Measurements from ENCODE around the gene TRAF3. TPM values are rescaled to one million over a fixed set of nuclear protein-coding genes. Genes with fewer than 3 reads are reported as not detected.
A peak's percentile ranks its signal among the peaks of the same experiment; 100 is the strongest.

TRAF3 gene
- total RNA-seq, 1 donor from 2014 or later: 16.7 TPM

- no peak for TF ChIP-seq CTCF (IDR thresholded peaks at IDR 0.05; ENCODE audit: partially characterized antibody, unreplicated experiment)
- H3K9me3 Mint-ChIP-seq (ENCODE audit: unreplicated experiment): peaks cover 2% of the 10 kb centered on the region
- no peaks in the 10 kb centered on the region for H3K36me3 Mint-ChIP-seq (ENCODE audit: unreplicated experiment)
- H3K4me3 Mint-ChIP-seq (ENCODE audit: unreplicated experiment): no peak overlapping the region
- peaks cover 11% of the 10 kb centered on the region for H3K4me1 Mint-ChIP-seq (ENCODE audit: low read depth, unreplicated experiment)
- H3K27ac Mint-ChIP-seq (ENCODE audit: unreplicated experiment): no peak overlapping the region
- peaks cover 2% of the 10 kb centered on the region for H3K27me3 Mint-ChIP-seq (ENCODE audit: unreplicated experiment)
- no peak for DNase-seq
These were observed 138.3 kb downstream of the TRAF3 start for GRCh38 chr14:102915292-102916110.

GRCh38 chr14:102916347-102917055 lies 139.3 kb downstream of the TRAF3 start:
- H3K27me3 Mint-ChIP-seq (ENCODE audit: unreplicated experiment): peaks cover 2% of the 10 kb centered on the region
- no peak overlapping the region for H3K4me3 Mint-ChIP-seq (ENCODE audit: unreplicated experiment)
- no peak for DNase-seq
- H3K36me3 Mint-ChIP-seq (ENCODE audit: unreplicated experiment): no peaks in the 10 kb centered on the region
- H3K4me1 Mint-ChIP-seq (ENCODE audit: low read depth, unreplicated experiment): peaks cover under 1% of the 10 kb centered on the region
- no peak overlapping the region for H3K27ac Mint-ChIP-seq (ENCODE audit: unreplicated experiment)
- no peak for TF ChIP-seq CTCF (IDR thresholded peaks at IDR 0.05; ENCODE audit: partially characterized antibody, unreplicated experiment)
- H3K9me3 Mint-ChIP-seq (ENCODE audit: unreplicated experiment): peaks cover 2% of the 10 kb centered on the region

- Mint-ChIP-seq H3K36me3 (ENCODE audit: unreplicated experiment) (no peaks in the 10 kb centered on the region), H3K27me3 (ENCODE audit: unreplicated experiment) (peaks cover 2% of the 10 kb centered on the region), H3K4me3 (ENCODE audit: unreplicated experiment) (no peak overlapping the region), H3K27ac (ENCODE audit: unreplicated experiment) (no peak overlapping the region), H3K4me1 (ENCODE audit: low read depth, unreplicated experiment) (no peaks in the 10 kb centered on the region), H3K9me3 (ENCODE audit: unreplicated experiment) (peaks cover 2% of the 10 kb centered on the region)
- no peak for TF ChIP-seq CTCF (IDR thresholded peaks at IDR 0.05; ENCODE audit: partially characterized antibody, unreplicated experiment)
- no peak for DNase-seq
These were observed 139.8 kb downstream of the TRAF3 start for GRCh38 chr14:102917056-102917385.

GRCh38 chr14:102917469-102918211 lies 140.4 kb downstream of the TRAF3 start:
- H3K27me3 Mint-ChIP-seq (ENCODE audit: unreplicated experiment): peaks cover 2% of the 10 kb centered on the region
- no peaks in the 10 kb centered on the region for H3K4me1 Mint-ChIP-seq (ENCODE audit: low read depth, unreplicated experiment)
- peak; percentile 82 for DNase-seq
- TF ChIP-seq CTCF (IDR thresholded peaks at IDR 0.05; ENCODE audit: partially characterized antibody, unreplicated experiment): peak; percentile 52
- H3K9me3 Mint-ChIP-seq (ENCODE audit: unreplicated experiment): peaks cover 2% of the 10 kb centered on the region
- no peak overlapping the region for H3K4me3 Mint-ChIP-seq (ENCODE audit: unreplicated experiment)
- no peak overlapping the region for H3K27ac Mint-ChIP-seq (ENCODE audit: unreplicated experiment)
- no peaks in the 10 kb centered on the region for H3K36me3 Mint-ChIP-seq (ENCODE audit: unreplicated experiment)
